T-helper 2 cell treated with Interferon-gamma antibody and Interleukin-4, amounts not matched to agents 100 ng/mL and 5 ng/mL, for 36 hours (primary cell): ENCODE measurements around the gene PPP1R12C. TPM values are rescaled to one million over a fixed set of nuclear protein-coding genes. Genes with fewer than 3 reads are reported as not detected.
"Not testable (repeated sequence)": the region's sequence is repeated elsewhere in the genome, so short reads cannot be mapped to it uniquely, and the experiment has no call there.

Experiments
- intact Hi-C: fragments of 100-400 bp; cut with micrococcal nuclease; formaldehyde crosslinking; loops from one replicate; pipeline ENCODE4 v1.15.1; 2023
- total RNA-seq: library from RNA; stranded (reverse); gene quantifications from 2 replicates; pipeline ENCODE4 v1.2.3, GENCODE V29; 2022

The PPP1R12C gene
- total RNA-seq, result 132 and 136 TPM in 2 replicates

DNA sequence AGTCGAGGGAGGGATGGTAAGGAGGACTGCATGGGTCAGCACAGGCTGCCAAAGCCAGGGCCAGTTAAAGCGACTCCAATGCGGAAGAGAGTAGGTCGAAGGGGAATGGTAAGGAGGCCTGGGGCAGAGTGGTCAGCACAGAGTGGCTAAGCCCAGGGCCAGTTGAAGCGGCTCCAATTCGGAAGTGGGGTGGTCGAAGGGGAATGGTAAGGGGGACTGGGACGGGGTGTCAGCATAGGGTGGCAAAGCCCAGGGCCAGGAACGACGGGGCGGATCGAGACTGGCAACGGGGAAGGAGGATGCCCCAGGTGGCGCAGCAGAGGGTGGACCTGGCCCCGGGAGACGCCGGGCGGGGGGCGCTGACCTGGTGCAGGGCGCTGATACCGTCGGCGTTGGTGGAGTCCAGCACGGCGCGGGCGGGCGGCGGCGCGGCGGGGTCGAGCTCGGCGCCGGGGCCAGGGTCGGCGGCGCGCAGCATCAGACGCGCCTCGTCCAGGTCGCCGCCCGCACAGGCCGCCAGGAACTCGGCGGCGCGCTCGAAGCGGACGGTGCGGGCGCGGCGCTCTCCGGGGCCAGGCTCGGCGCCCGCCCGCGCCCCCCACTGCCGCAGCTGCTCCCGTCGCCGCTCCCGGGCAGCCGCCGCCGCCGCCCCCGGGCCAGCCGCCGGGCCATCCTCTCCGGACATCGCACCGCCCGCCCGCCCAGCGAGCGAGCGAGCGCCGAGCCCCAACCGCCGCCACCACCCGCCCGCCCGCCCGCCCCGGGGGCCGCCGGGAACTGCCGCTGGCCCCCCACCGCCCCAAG, at the start of gene PPP1R12C:
TSS of gene PPP1R12C (minus strand) at position 779 of the 804 bp plus-strand sequence. CDS start at position 685, 94 bp downstream.
- intact Hi-C loops, result loop anchor here (1.0 to 5.0 kb wide), 9 partner anchors 36 to 1023 kb away; partner anchors contain the start of genes CNOT3, DNAAF3, FIZ1 and PPP6R1

GRCh38 chr19:55166530-55167268, 49.3 kb upstream of the PPP1R12C start, which contains the start of gene DNAAF3:
DNAAF3 (minus strand) TSS chr19:55166613; CDS start chr19:55166413, 200 bp downstream.
- intact Hi-C loops, result loop anchor here (2.0 to 10.0 kb wide), 3 partner anchors 50 to 248 kb away; partner anchors contain the start of gene PPP1R12C

DNA sequence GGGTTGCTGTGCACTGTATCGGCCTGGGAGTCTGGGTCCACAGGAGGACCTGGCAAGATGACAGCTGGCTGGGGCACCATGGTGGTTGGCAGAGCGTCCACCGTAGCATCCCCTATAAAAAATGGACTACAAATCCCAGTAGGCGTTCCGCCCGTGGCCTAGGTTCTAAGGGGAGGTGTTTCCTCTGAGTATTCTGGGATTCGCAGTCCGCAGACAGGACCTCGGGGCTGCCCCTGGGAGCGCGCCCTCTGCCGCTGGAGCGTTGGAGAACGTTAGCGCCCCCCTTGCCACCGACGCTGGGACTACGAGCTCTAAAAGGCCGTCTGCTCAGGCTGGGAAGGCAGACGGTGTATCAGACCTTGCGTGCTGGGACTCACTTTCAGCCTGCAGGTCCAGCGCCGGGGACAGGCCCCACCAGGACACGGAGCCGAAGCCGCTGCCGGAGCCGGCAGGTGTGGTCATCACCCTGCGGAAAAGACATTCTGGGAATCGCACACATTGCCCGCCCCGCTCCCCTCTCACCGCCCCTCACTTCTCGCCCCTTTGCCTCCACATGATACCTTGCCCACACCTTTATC, 48.6 kb upstream of the PPP1R12C start:
- intact Hi-C loops, result loop anchor here (2.0 to 10.0 kb wide), 3 partner anchors 49 to 249 kb away; partner anchors contain the start of gene PPP1R12C

DNA sequence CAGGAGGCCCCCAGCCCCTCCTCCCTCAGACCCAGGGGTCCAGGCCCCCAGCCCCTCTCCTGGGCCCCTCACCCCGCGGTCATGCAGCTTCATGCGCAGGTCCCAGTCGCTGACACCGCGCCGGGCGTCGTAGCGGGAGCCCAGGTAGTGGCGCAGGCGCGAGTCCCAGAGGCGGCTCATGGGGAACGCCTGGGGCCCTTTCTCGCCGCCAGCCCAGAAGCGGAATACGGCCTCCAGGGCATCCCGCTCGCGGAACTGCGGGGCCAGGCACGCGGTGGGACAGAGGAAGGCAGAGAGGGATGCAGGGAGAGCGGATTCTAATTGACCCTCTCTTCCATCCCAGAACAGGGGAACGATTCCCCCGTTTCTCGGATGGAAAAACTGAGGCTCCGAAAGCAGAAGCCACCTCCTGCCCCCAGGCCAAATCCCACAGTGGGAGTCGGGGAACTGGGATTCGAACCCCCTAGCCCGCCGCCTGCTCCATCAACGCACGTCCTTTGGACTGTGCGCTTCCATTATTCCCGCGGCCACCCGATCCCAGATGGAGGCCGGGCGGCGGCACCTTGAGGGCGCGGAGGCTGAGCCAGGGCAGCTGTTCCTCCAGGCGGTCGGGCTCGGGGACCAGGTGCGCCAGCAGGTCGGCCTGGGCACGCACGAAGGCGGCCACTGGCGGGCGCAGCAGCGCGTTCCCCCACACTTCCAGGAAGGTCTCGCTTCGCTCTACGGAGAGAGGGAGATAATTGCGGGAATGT, 44.3 kb upstream of the PPP1R12C start:
- intact Hi-C loops, result loop anchor here (10.0 kb wide), 2 partner anchors 77 to 253 kb away; no protein-coding TSS in a partner anchor

- intact Hi-C loops, result loop anchor here (10.0 kb wide), 2 partner anchors 76 to 254 kb away; no protein-coding TSS in a partner anchor
These were observed 43.5 kb upstream of the PPP1R12C start for GRCh38 chr19:55160986-55161365.

DNA sequence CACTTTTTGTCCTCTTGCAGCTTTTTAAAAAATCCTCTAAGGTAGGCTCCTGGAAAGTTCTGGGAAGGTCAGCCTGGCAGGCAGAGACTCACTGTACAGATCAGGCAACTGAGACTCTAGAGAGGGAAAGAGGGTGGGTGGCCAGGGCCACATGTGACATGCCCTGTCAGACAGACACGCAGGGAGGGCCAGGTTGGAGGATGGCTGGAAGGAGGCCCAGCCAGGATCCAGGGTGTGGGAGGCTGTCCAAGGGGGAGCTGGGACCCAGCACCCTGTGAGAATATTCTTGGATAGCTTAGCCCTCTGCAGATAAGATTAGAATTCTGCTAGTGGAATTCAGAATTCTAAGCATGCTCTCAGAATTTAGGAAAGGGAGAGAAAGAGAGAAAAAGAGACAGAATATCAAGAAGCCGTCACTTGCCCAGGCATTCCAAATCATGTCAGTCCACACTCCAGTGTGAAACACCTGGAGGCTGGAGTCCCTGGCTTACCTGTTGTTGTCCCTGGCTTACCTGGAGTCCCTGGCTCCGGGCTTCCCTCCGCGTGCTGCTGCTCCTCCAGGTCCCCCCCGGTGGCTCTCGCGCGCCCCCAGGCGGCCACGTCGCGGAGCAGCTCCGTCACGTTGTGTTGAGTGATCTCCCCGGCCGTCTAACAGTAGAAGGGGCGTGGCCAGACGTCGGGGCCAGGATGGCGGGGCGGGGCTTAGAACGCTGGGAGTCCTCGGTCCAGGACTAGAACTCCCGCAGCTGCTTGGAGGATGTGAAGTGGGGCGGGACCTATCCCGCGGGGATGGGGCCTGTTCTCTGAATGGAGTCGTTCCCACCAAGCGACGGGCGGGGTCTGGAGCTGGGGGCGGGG, 42.9 kb upstream of the PPP1R12C start:
- intact Hi-C loops, result loop anchor here (10.0 kb wide), 2 partner anchors 76 to 254 kb away; no protein-coding TSS in a partner anchor

DNA sequence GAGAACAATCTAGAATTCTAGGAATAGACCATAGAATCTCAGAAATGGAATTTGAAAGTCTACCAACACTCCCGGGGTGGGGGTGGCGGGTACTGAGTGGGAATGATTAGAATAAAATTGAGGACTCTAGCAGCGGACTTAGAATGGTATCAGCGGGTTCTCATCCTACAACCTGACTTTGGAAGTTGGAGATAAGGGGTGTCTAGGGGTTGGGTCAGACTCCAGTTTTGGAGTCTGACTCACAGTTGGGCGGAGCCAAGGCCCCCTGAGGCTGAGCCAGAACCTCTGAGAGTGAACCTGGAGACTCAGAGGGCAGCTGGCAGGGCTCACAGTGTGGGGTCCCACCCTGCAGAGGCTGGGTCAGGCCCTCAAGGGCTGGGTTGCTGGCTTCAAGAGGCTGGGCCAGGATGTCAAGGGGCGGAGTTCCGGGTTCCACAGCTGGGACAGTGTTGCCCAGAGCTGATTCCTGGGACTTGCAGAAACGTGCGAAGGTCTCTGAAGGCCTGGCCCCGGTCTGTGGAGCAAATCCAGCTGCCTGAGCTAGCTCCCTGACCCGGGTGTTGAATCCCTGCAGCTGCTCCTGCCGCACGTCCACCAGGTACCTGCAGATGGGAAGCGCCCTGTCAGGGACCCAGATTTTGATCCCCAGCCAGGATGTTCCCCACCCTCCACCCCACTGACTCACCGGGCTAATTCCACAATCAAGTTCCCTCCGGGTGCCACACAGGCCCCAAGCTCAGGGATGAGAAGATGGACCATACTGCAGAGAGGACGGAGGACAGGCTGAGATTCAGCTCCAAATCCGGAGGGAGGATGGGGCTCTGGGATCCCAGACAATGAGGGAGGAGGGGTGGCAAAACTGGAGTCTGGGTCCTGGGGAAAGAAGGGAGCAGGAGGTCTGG, 41.7 kb upstream of the PPP1R12C start:
- intact Hi-C loops, result no loop called here

GRCh38 chr19:55158423-55158822, 41.0 kb upstream of the PPP1R12C start:
- intact Hi-C loops, result no loop called here

DNA sequence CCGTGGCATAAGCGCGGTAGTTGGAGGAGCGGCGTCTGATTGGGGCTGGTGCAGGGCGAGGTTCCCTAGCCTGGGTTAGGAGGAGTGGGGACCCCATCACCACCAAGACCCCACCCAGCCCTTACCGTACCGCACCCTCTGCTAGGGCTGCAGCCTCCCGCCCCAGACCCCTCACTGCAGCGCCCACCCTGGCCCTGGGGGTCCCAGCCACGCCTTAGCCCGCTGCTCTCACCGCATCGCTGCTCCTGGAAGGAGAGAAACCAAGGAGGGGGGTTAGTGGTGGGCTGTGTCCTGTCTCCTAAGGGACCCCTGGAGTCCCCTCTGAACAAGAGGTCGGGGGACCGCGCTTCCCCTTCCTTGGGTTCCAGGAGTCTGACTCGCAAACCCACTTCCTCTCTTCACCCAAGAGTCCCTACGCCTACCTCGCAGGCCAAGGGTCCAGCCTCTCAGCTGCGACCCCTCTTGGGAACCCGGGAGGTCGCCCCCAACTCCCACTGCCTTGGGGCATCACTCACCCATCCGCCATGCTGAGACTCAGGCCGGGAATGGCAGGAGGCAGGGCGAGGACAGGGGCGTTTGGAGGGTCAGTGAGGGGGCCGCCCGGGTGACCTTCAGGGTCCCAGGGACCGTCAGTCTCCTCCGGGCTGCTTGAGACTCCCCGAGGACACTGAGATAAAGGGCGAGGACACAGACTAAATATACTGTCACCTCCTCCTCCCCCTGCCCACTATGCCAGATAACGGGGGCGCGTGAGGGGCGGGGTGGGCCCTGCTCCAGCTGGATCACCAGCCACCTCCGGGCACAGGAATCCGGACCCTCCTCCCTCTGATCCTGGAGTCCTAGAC, 39.8 kb upstream of the PPP1R12C start, which contains the start of gene TNNI3:
TSS of gene TNNI3 (minus strand) at position 669 of the 845 bp plus-strand sequence. CDS start at position 526, 143 bp downstream.
- intact Hi-C loops, result no loop called here

DNA sequence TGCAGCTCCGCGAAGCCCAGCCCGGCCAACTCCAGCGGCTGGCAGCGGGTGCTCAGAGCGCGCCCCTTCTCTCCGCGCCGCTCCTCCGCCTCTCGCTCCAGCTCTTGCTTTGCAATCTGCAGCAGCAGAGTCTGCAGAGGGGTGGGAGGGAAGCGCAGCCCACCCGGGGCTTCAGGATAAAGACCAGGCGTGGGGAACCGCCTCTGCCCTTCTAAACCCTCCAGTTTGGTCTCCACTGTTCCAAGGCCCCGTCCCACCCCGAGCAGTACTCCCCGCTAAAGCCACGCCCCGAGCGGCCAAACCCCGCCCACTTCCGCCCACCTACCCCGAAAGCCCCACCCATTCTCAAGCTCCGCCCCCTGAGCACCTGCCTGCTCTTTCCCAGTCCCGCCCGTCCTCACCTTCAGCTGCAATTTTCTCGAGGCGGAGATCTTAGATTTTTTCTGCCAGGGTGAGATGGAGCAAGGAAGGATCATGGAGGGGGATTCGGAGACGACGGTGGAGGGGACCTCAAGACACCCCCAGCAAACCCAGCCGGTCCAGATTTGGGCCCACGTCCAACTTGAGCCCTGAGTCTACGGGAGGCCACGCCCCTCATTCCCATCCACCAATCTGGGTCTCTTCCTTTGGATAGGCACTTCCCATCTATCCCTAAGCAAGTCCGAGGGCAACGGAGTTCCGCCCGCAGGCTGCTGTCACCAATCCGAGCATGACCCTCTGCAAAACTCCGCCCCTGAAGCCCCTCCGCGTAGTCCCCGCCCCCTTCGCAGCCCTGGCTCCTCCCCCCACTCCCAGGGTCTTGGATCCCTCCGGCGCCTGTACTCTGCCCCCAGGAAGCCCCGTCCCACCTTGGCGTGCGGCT, 39.0 kb upstream of the PPP1R12C start:
- intact Hi-C loops, result no loop called here

DNA sequence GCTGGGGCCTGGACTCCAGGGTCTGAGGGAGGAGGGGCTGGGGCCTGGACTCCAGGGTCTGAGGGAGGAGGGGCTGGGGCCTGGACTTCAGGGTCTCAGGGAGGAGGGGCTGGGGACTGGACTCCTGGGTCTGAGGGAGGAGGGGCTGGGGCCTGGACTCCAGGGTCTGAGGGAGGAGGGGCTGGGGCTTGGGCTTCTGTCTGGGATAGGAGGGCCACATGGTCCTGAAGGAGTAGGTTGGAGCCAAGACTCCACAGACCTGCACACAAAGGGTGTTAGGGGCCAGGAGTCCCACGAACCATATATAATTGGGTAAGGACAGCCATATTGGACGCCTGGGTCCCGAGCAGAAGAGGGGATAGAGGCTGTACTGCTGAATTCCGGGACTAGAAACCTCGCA, 38.3 kb upstream of the PPP1R12C start:
- intact Hi-C loops, result not testable (repeated sequence)

GRCh38 chr19:55153652-55154264, 36.3 kb upstream of the PPP1R12C start:
- intact Hi-C loops, result no loop called here

DNA sequence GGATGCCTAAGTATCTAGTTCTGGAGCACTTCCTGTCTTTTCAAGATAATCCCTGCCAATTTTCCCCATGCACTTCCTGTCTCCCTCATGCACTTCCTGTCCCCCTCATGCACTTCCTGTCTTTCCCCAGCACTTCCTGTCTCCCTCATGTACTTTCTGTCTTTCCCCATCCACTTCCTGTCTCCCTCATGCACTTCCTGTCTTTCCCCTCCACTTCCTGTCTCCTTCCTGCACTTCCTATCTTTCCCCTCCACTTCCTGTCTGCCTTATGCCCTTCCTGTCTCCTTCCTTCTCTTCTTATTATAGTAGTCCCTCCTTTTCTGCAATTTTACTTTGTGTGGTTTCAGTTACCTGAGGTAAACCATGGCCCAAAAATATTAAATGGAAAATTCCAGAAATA, 34.6 kb upstream of the PPP1R12C start:
- intact Hi-C loops, result no loop called here

GRCh38 chr19:55149078-55150003, 31.9 kb upstream of the PPP1R12C start, which contains the start of gene TNNT1:
TNNT1 (minus strand) TSS chr19:55149206; CDS start chr19:55147157, 2,049 bp downstream.
- intact Hi-C loops, result loop anchor here (10.0 kb wide), 1 partner anchor 305 kb away; no protein-coding TSS in a partner anchor
